Testis (tissue), 2 donors: ENCODE results near the gene ANK2.

Source experiments
- CTCF ChIP-seq, 3 experiments: fragments of 450-650 bp in 2 of 3; fragments of 200-600 bp in 1 of 3; sonication (generic) in 1 of 3; IDR thresholded peaks; one replicate each; pipeline ENCODE4 v1.5.1; 2016 to 2019; ENCODE audit warnings: antibody characterized with exemption in 3 of 3, mild to moderate bottlenecking in 2 of 3, moderate library complexity in 1 of 3
- POLR2A ChIP-seq: fragments of 450-650 bp; IDR thresholded peaks from one replicate; pipeline ENCODE4 v1.6.1; 2017; ENCODE audit warnings: antibody characterized with exemption, mild to moderate bottlenecking, moderate library complexity

GRCh38 chr4:113012122-113012725 lies 37.2 kb upstream of the ANK2 start:
- TF ChIP-seq CTCF (IDR thresholded peaks at IDR 0.05) (no peak), POLR2A (no peak)
